Measurements from ENCODE around the gene FBXL19. TPM values are rescaled to one million over a fixed set of nuclear protein-coding genes. Genes with fewer than 3 reads are reported as not detected.

Gene FBXL19
- total RNA-seq, 1 donor from 2014 or later: 6.3 TPM

GRCh38 chr16:30984669-30985400 lies 61.5 kb downstream of the FBXL19 start, which contains the start of gene HSD3B7:
Gene HSD3B7, plus strand, starts transcription at chr16:30985207. Its CDS starts 452 bp downstream, at chr16:30985659.
- H3K36me3 ChIP-seq: peaks cover 36% of the 10 kb centered on the region
- peak; percentile 95 for TF ChIP-seq CTCF (IDR thresholded peaks at IDR 0.05; ENCODE audit: borderline replicate concordance)
- intact Hi-C loops (cut with micrococcal nuclease): loop anchor here (10.0 kb wide), 2 partner anchors 160 to 470 kb away; partner anchors contain the start of gene ARMC5
- no peaks in the 10 kb centered on the region for H3K9me3 ChIP-seq (replicated peaks)
- peak within 1 kb of the TSS; percentile 85 for H3K27ac ChIP-seq (replicated peaks)
- peak; percentile 88 for DNase-seq
- peak within 1 kb of the TSS; percentile 72 for H3K4me3 ChIP-seq
- peaks cover 20% of the 10 kb centered on the region for H3K4me1 ChIP-seq
- no peaks in the 10 kb centered on the region for H3K27me3 ChIP-seq (ENCODE audit: low read depth)

- no peaks in the 10 kb centered on the region for H3K9me3 ChIP-seq (replicated peaks)
- H3K36me3 ChIP-seq: peaks cover 29% of the 10 kb centered on the region
- DNase-seq: no peak
- peak overlapping the region; percentile 85 for H3K27ac ChIP-seq (replicated peaks)
- H3K4me1 ChIP-seq: peaks cover 20% of the 10 kb centered on the region
- no peaks in the 10 kb centered on the region for H3K27me3 ChIP-seq (ENCODE audit: low read depth)
- H3K4me3 ChIP-seq: peak overlapping the region; percentile 72
- intact Hi-C loops (cut with micrococcal nuclease): loop anchor here (10.0 kb wide), 2 partner anchors 159 to 469 kb away; partner anchors contain the start of gene ARMC5
- TF ChIP-seq CTCF (IDR thresholded peaks at IDR 0.05; ENCODE audit: borderline replicate concordance): no peak
Measured at GRCh38 chr16:30985401-30986128, 62.2 kb downstream of the FBXL19 start.

- intact Hi-C loops (cut with micrococcal nuclease): loop anchor here (10.0 kb wide), 2 partner anchors 158 to 468 kb away; partner anchors contain the start of gene ARMC5
- peak overlapping the region; percentile 72 for H3K4me3 ChIP-seq
- peaks cover 20% of the 10 kb centered on the region for H3K4me1 ChIP-seq
- no peak for TF ChIP-seq CTCF (IDR thresholded peaks at IDR 0.05; ENCODE audit: borderline replicate concordance)
- H3K9me3 ChIP-seq (replicated peaks): no peaks in the 10 kb centered on the region
- H3K36me3 ChIP-seq: peaks cover 21% of the 10 kb centered on the region
- H3K27me3 ChIP-seq (ENCODE audit: low read depth): no peaks in the 10 kb centered on the region
- no peak overlapping the region for H3K27ac ChIP-seq (replicated peaks)
- no peak for DNase-seq
Measured at GRCh38 chr16:30986129-30986991, 63.0 kb downstream of the FBXL19 start.

- no peak for TF ChIP-seq CTCF (IDR thresholded peaks at IDR 0.05; ENCODE audit: borderline replicate concordance)
- no peak overlapping the region for H3K4me3 ChIP-seq
- peaks cover 13% of the 10 kb centered on the region for H3K36me3 ChIP-seq
- no peak for DNase-seq
- intact Hi-C loops (cut with micrococcal nuclease): loop anchor here (10.0 kb wide), 2 partner anchors 157 to 467 kb away; partner anchors contain the start of gene ARMC5
- no peaks in the 10 kb centered on the region for H3K27me3 ChIP-seq (ENCODE audit: low read depth)
- H3K9me3 ChIP-seq (replicated peaks): no peaks in the 10 kb centered on the region
- no peak overlapping the region for H3K27ac ChIP-seq (replicated peaks)
- H3K4me1 ChIP-seq: peaks cover 20% of the 10 kb centered on the region
Measured at GRCh38 chr16:30987581-30988190, 64.3 kb downstream of the FBXL19 start.
